Measurements from ENCODE around the gene DGKI.

The DGKI gene

GRCh38 chr7:137669706-137670105, 177.1 kb downstream of the DGKI start:
- Histone ChIP-seq H3K9ac (ENCODE audit: low read length) (no peak overlapping the region), H3K4me2 (ENCODE audit: low read length) (no peak overlapping the region), H3K4me1 (ENCODE audit: control insufficient read depth in 1 of 2, insufficient read depth in 2 of 2, low read length in 2 of 2) (no peaks in the 10 kb centered on the region), H3K18ac (ENCODE audit: low read length) (no peak overlapping the region), H4K8ac (ENCODE audit: low read depth, low read length) (no peak overlapping the region), H3K4ac (ENCODE audit: low read depth, low read length) (no peak overlapping the region), H2AK5ac (ENCODE audit: low read length) (no peak overlapping the region), H3K23ac (ENCODE audit: low read length) (no peak overlapping the region), H2BK120ac (ENCODE audit: insufficient read depth, low read length, poor library complexity) (no peak overlapping the region), H4K12ac (ENCODE audit: low read depth, low read length) (no peak overlapping the region), H4K91ac (ENCODE audit: low read depth, low read length) (no peak overlapping the region), H3K27ac (ENCODE audit: low read depth, low read length) (no peak overlapping the region), H3K9me3 (ENCODE audit: insufficient read depth, low read depth, low read length) (no peaks in the 10 kb centered on the region), H3K79me2 (ENCODE audit: control insufficient read depth, insufficient read depth, low read length, poor library complexity) (no peaks in the 10 kb centered on the region), H2AFZ (ENCODE audit: insufficient read depth, low read length, poor library complexity) (no peak overlapping the region), H2BK12ac (ENCODE audit: low read length) (no peak overlapping the region), H2BK5ac (ENCODE audit: low read depth, low read length, poor library complexity) (no peak overlapping the region), H3K14ac (ENCODE audit: low read length) (no peak overlapping the region), H3K79me1 (ENCODE audit: low read length) (no peaks in the 10 kb centered on the region), H3K27me3 (ENCODE audit: insufficient read depth, low read length) (no peaks in the 10 kb centered on the region), H3K4me3 (ENCODE audit: low read depth, low read length) (no peak overlapping the region), H3K36me3 (ENCODE audit: control insufficient read depth in 1 of 2, insufficient read depth in 2 of 2, low read length in 2 of 2) (no peaks in the 10 kb centered on the region)
- WGBS (ENCODE audit: extremely low coverage, insufficient coverage, insufficient read length) = no CpG with 5 or more reads among the region's 2 CpGs
- DNase-seq = peak in 1 of 2 donors; percentile 63

DNA sequence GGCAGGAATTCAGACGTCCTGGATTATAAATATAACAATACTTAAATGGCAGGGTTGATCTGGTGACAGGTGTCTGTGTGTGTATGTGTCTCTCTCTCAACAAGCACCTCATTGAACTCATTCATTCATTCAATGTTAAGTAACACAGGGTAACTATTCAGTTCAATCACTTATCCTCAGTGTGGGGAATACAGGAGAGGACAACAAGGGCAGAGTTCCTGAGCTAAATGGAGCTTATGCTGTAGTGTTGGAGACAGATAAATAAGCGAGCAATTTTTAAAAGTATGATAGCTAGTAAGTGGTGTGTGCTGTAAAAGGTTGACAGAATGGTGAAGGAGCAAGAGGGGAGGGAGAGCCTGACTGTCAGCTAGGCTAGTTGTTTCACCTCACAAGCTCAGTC, 178.4 kb downstream of the DGKI start:
- H3K14ac ChIP-seq (ENCODE audit: low read length) = no peak overlapping the region
- no peak for DNase-seq
- H3K79me1 ChIP-seq (ENCODE audit: low read length) = no peaks in the 10 kb centered on the region

DNA sequence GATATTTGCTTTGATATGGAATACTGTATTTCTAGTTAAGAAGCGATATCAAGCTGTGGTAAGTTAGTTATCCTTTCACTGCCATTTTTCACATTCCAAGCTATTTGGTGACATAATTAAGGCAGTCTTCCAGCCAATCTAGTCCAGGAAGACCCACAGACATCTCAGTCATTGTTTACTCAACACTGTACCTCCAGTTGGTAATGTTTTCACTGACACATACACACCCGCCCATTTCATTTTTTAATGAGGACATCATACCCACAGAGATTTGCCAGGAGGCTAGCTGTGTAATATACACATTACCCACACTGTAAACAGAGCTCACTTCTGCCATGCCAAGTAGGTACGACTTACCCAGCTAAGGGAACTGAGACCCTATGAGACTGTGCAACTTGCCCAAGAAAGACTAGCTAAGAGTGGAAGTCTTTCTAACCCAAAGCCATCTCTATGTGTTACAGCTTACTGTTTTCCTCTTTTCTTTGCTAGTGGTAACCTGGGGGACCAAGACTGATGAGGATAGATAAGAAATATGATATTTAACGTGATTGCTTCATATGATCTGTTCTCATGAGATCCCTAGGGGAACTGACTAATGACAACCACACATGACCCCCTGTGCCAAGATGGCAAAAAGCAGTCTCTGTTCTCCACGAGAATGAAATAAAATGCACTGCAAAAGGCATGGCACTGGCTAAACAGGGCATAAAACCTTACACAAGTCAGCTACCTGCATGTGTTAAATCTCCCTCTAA, 179.0 kb downstream of the DGKI start:
- no peaks in the 10 kb centered on the region for H3K36me3 ChIP-seq (ENCODE audit: control insufficient read depth in 1 of 2, insufficient read depth in 2 of 2, low read length in 2 of 2)
- no peak overlapping the region for H3K27ac ChIP-seq (ENCODE audit: low read depth, low read length)
- no peak overlapping the region for H2BK5ac ChIP-seq (ENCODE audit: low read depth, low read length, poor library complexity)
- no peak overlapping the region for H4K12ac ChIP-seq (ENCODE audit: low read depth, low read length)
- no peaks in the 10 kb centered on the region for H3K4me1 ChIP-seq (ENCODE audit: control insufficient read depth in 1 of 2, insufficient read depth in 2 of 2, low read length in 2 of 2)
- WGBS (ENCODE audit: extremely low coverage, insufficient coverage, insufficient read length) = no CpG with 5 or more reads among the region's 5 CpGs
- no peak overlapping the region for H2BK12ac ChIP-seq (ENCODE audit: low read length)
- H3K4ac ChIP-seq (ENCODE audit: low read depth, low read length) = no peak overlapping the region
- H3K18ac ChIP-seq (ENCODE audit: low read length) = no peak overlapping the region
- H2AFZ ChIP-seq (ENCODE audit: insufficient read depth, low read length, poor library complexity) = no peak overlapping the region
- peak; percentile 20 to 74 for DNase-seq
- no peak overlapping the region for H3K23ac ChIP-seq (ENCODE audit: low read length)
- no peaks in the 10 kb centered on the region for H3K9me3 ChIP-seq (ENCODE audit: insufficient read depth, low read depth, low read length)
- H2AK5ac ChIP-seq (ENCODE audit: low read length) = no peak overlapping the region
- no peak overlapping the region for H3K4me2 ChIP-seq (ENCODE audit: low read length)
- H4K91ac ChIP-seq (ENCODE audit: low read depth, low read length) = no peak overlapping the region
- no peaks in the 10 kb centered on the region for H3K79me1 ChIP-seq (ENCODE audit: low read length)
- H3K4me3 ChIP-seq (ENCODE audit: low read depth, low read length) = no peak overlapping the region
- H4K8ac ChIP-seq (ENCODE audit: low read depth, low read length) = no peak overlapping the region
- no peaks in the 10 kb centered on the region for H3K27me3 ChIP-seq (ENCODE audit: insufficient read depth, low read length)
- no peak overlapping the region for H3K14ac ChIP-seq (ENCODE audit: low read length)
- no peak overlapping the region for H2BK120ac ChIP-seq (ENCODE audit: insufficient read depth, low read length, poor library complexity)
- no peaks in the 10 kb centered on the region for H3K79me2 ChIP-seq (ENCODE audit: control insufficient read depth, insufficient read depth, low read length, poor library complexity)
- no peak overlapping the region for H3K9ac ChIP-seq (ENCODE audit: low read length)

More for the DNA sequence above, 178.4 kb downstream of the DGKI start:
- H2AFZ ChIP-seq (ENCODE audit: insufficient read depth, low read length, poor library complexity) = no peak overlapping the region
- H4K8ac ChIP-seq (ENCODE audit: low read depth, low read length) = no peak overlapping the region
- H3K4me2 ChIP-seq (ENCODE audit: low read length) = no peak overlapping the region
- no peak overlapping the region for H3K27ac ChIP-seq (ENCODE audit: low read depth, low read length)
- no peaks in the 10 kb centered on the region for H3K36me3 ChIP-seq (ENCODE audit: control insufficient read depth in 1 of 2, insufficient read depth in 2 of 2, low read length in 2 of 2)
- no peak overlapping the region for H3K18ac ChIP-seq (ENCODE audit: low read length)
- no peak overlapping the region for H3K23ac ChIP-seq (ENCODE audit: low read length)
- no peak overlapping the region for H3K4ac ChIP-seq (ENCODE audit: low read depth, low read length)
- no peak overlapping the region for H4K91ac ChIP-seq (ENCODE audit: low read depth, low read length)
- no CpG with 5 or more reads among the region's 2 CpGs for WGBS (ENCODE audit: extremely low coverage, insufficient coverage, insufficient read length)
- no peak overlapping the region for H2AK5ac ChIP-seq (ENCODE audit: low read length)
- H3K9ac ChIP-seq (ENCODE audit: low read length) = no peak overlapping the region
- H3K9me3 ChIP-seq (ENCODE audit: insufficient read depth, low read depth, low read length) = no peaks in the 10 kb centered on the region
- no peak overlapping the region for H2BK5ac ChIP-seq (ENCODE audit: low read depth, low read length, poor library complexity)
- H2BK12ac ChIP-seq (ENCODE audit: low read length) = no peak overlapping the region
- H4K12ac ChIP-seq (ENCODE audit: low read depth, low read length) = no peak overlapping the region
- no peaks in the 10 kb centered on the region for H3K27me3 ChIP-seq (ENCODE audit: insufficient read depth, low read length)
- no peaks in the 10 kb centered on the region for H3K79me2 ChIP-seq (ENCODE audit: control insufficient read depth, insufficient read depth, low read length, poor library complexity)
- H3K4me1 ChIP-seq (ENCODE audit: control insufficient read depth in 1 of 2, insufficient read depth in 2 of 2, low read length in 2 of 2) = no peaks in the 10 kb centered on the region
- H3K4me3 ChIP-seq (ENCODE audit: low read depth, low read length) = no peak overlapping the region
- H2BK120ac ChIP-seq (ENCODE audit: insufficient read depth, low read length, poor library complexity) = no peak overlapping the region

DNA sequence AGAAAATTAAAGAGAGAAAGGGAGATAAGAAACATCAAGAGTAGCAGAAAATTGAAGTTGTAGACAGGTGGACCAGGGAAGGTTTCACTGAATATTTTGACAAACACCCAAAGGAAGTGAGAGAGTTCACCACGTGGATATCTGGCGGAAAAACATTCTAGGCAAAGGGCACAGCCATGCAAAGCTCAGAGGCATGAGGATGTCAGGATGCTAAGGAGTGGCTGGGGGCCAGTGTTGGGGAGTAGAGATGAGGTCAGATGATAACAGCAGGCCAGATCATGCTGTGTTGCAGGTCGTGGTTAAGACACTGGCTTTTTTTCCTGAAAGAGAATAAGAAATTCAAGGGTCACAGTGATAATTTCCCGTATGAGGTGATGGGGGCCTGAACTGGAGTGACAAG, 181.9 kb downstream of the DGKI start:
- no peak overlapping the region for H3K4me3 ChIP-seq (ENCODE audit: low read depth, low read length)
- no peak overlapping the region for H3K14ac ChIP-seq (ENCODE audit: low read length)
- WGBS (ENCODE audit: extremely low coverage, insufficient coverage, insufficient read length) = no CpG with 5 or more reads among the region's 4 CpGs

More for the DNA sequence above, 181.9 kb downstream of the DGKI start:
- no peaks in the 10 kb centered on the region for H3K79me1 ChIP-seq (ENCODE audit: low read length)
- no peak overlapping the region for H2BK120ac ChIP-seq (ENCODE audit: insufficient read depth, low read length, poor library complexity)
- H3K9me3 ChIP-seq (ENCODE audit: insufficient read depth, low read depth, low read length) = peaks cover 2% of the 10 kb centered on the region
- no peak overlapping the region for H2AFZ ChIP-seq (ENCODE audit: insufficient read depth, low read length, poor library complexity)
- no peaks in the 10 kb centered on the region for H3K27me3 ChIP-seq (ENCODE audit: insufficient read depth, low read length)
- no peak overlapping the region for H4K8ac ChIP-seq (ENCODE audit: low read depth, low read length)
- no peaks in the 10 kb centered on the region for H3K36me3 ChIP-seq (ENCODE audit: control insufficient read depth in 1 of 2, insufficient read depth in 2 of 2, low read length in 2 of 2)
- H3K4me2 ChIP-seq (ENCODE audit: low read length) = no peak overlapping the region
- H3K79me2 ChIP-seq (ENCODE audit: control insufficient read depth, insufficient read depth, low read length, poor library complexity) = no peaks in the 10 kb centered on the region
- no peak overlapping the region for H2BK12ac ChIP-seq (ENCODE audit: low read length)
- no peak overlapping the region for H3K18ac ChIP-seq (ENCODE audit: low read length)
- H3K27ac ChIP-seq (ENCODE audit: low read depth, low read length) = no peak overlapping the region
- no peak overlapping the region for H4K12ac ChIP-seq (ENCODE audit: low read depth, low read length)
- no peak for DNase-seq
- H3K23ac ChIP-seq (ENCODE audit: low read length) = no peak overlapping the region
- no peak overlapping the region for H3K4ac ChIP-seq (ENCODE audit: low read depth, low read length)
- H3K4me1 ChIP-seq (ENCODE audit: control insufficient read depth in 1 of 2, insufficient read depth in 2 of 2, low read length in 2 of 2) = no peaks in the 10 kb centered on the region
- no peak overlapping the region for H2BK5ac ChIP-seq (ENCODE audit: low read depth, low read length, poor library complexity)
- H2AK5ac ChIP-seq (ENCODE audit: low read length) = no peak overlapping the region
- H3K9ac ChIP-seq (ENCODE audit: low read length) = no peak overlapping the region
- H4K91ac ChIP-seq (ENCODE audit: low read depth, low read length) = no peak overlapping the region

All from trophoblast cell (in vitro differentiated cells and primary cell).